HG03469 (cell line): ENCODE measurements around the gene APPL2.

Source experiments
- ATAC-seq: cut with Tn5 transposase; IDR thresholded peaks from one replicate; pipeline ENCODE4 v1.9.1; 2021; ENCODE audit warnings: mild to moderate bottlenecking, moderate library complexity, moderate number of reproducible peaks; ENCODE audit not compliant: unreplicated experiment

APPL2 gene

GRCh38 chr12:105141320-105141922 lies 94.6 kb downstream of the APPL2 start:
- no peak for ATAC-seq

GRCh38 chr12:105138248-105138647 lies 97.7 kb downstream of the APPL2 start:
- ATAC-seq = no peak
